Sigmoid colon (tissue), 4 donors: ENCODE measurements around the gene LMAN2.

ENCODE experiments used
- EP300 ChIP-seq, 4 donors: sonication (generic); formaldehyde crosslinking; IDR thresholded peaks; one replicate each; pipeline ENCODE4 v1.6.1; 2017; ENCODE audit warnings: antibody characterized with exemption in 4 of 4
- POLR2A ChIP-seq, 2 donors: fragments of 450-650 bp; IDR thresholded peaks; one replicate each; pipeline ENCODE4 v1.6.1; 2016; ENCODE audit warnings: antibody characterized with exemption in 2 of 2, mild to moderate bottlenecking in 2 of 2, moderate library complexity in 2 of 2
- POLR2AphosphoS5 ChIP-seq, 4 donors: sonication (generic); formaldehyde crosslinking; IDR thresholded peaks; one replicate each; pipeline ENCODE4 v1.6.1; 2017; ENCODE audit warnings: antibody characterized with exemption in 4 of 4
- TF ChIP-seq, protein P1 (sequence below), 4 experiments: fragments of 450-650 bp in 3 of 4; fragments of 200-600 bp in 1 of 4; IDR thresholded peaks; one replicate each; pipeline ENCODE4 v1.5.1; 2016 to 2019; ENCODE audit warnings: antibody characterized with exemption in 4 of 4, mild to moderate bottlenecking in 3 of 4, moderate library complexity in 2 of 4

DNA sequence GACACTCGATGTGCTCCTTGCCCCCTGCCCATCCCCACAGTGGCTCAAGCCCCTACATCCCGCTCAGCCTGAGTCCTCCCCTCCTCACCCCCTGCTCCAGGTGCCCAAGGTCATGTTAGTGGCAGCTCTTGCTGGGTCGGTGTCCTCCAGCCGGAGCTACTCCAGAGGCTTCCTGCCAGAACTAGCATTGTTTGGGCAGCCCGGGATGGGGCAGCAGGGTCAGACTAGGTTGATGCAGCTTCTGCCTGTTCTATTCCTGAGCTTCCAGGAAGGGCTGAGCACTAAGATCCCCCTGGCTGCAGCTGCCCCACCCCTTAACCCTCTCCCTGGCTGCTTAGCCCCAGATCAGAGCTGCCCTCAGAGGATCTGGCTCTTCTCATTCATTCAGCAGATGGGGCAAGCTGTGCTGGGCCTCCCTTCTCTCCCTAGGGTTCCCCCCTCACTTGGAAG is 6.9 kb upstream of the LMAN2 start:
- no peak for TF ChIP-seq POLR2AphosphoS5 (IDR thresholded peaks at IDR 0.05)
- no peak for TF ChIP-seq EP300 (IDR thresholded peaks at IDR 0.05)
- no peak for TF ChIP-seq POLR2A (IDR thresholded peaks at IDR 0.05)
- TF ChIP-seq, protein P1, sequence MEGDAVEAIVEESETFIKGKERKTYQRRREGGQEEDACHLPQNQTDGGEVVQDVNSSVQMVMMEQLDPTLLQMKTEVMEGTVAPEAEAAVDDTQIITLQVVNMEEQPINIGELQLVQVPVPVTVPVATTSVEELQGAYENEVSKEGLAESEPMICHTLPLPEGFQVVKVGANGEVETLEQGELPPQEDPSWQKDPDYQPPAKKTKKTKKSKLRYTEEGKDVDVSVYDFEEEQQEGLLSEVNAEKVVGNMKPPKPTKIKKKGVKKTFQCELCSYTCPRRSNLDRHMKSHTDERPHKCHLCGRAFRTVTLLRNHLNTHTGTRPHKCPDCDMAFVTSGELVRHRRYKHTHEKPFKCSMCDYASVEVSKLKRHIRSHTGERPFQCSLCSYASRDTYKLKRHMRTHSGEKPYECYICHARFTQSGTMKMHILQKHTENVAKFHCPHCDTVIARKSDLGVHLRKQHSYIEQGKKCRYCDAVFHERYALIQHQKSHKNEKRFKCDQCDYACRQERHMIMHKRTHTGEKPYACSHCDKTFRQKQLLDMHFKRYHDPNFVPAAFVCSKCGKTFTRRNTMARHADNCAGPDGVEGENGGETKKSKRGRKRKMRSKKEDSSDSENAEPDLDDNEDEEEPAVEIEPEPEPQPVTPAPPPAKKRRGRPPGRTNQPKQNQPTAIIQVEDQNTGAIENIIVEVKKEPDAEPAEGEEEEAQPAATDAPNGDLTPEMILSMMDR (IDR thresholded peaks at IDR 0.05) = no peak
